HG03378 (cell line): ENCODE results near the gene STPG2.

Source experiments
- ATAC-seq: cut with Tn5 transposase; IDR thresholded peaks from one replicate; pipeline ENCODE4 v1.9.1; 2021; ENCODE audit warnings: mild to moderate bottlenecking, moderate library complexity; ENCODE audit not compliant: unreplicated experiment

Gene STPG2

DNA sequence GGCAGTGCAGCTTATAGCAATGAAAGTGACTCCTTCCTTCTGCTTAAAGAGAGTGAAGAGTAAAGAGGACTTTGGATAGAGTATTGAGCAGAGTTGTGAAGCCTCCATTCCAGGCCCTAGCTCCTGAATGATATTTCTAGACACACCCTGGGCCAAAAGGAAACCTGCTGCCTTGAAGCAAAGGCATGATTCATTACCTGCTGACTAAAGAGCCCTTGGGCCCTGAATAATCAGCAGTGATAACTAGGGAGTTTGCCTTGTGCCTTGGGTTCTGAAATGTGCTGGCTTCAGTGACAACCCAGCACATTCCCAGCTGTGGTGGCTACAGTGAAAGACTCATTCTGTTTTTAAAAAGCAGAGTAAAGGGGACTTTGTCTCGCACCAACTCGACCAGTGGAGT is 49.2 kb downstream of the STPG2 start:
- no peak for ATAC-seq

DNA sequence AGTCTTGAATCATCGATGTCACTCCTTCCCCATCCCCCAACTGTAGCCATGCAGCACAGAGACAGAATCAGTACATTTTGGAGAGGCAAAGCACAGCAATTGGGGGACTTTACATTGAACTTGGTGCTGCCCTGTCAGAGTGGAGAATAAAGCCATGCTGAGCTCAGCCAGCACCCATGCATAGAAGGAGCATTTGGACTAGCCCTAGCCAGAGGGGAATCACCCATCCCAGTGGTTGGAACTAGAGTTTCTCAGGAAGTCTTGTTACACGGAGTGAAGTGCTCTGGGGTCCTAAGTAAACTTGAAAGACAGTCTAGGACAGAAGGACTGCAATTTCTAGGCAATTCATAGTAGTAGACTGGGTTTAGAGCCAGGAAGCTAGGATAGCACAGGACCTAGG is 49.6 kb downstream of the STPG2 start:
- no peak for ATAC-seq

DNA sequence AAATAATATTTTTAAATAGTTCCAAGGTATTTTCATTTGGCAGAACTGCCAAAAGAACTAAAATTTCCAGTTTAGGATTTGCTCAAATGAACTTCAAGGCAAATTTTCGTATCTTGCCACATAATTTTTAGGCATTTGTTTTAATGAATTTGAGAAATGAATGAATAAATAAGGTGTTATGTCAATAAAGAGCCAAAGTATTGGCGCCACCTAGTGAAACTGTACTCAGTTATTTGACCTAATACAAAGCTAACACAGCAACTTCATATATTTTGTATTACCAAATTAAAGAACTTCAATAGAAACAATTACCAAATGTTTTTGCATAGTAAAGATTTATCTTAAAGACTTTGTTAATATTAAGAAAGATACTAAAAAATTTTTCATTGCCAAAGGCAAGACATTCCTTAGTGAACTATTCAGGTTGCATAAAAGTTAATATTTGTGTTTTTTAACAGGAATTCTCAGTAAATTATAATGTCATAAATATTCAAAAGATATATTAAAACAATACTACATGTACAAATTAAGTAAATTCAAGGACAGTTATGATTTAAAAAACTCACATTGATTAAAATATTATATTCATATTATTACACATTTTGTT is 50.3 kb downstream of the STPG2 start:
- no peak for ATAC-seq

DNA sequence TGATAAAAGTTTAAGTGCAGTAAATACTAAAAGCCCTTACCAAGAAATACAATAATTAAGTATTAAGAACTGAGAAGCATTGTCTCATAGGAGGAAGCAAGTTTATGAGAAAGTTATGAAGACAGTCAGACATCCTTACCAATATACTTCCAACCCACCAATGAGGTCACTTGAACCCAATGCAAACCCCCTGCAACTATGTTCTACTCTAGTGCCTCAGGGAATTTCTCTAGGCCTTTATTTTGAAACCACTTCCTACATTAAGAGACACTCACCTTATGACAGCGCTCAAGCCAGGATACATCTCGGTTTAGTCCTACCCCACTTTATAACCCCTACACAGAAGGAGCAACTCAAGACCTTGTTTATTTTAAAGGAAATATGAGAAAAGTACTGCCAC is 61.3 kb downstream of the STPG2 start:
- ATAC-seq: no peak

DNA sequence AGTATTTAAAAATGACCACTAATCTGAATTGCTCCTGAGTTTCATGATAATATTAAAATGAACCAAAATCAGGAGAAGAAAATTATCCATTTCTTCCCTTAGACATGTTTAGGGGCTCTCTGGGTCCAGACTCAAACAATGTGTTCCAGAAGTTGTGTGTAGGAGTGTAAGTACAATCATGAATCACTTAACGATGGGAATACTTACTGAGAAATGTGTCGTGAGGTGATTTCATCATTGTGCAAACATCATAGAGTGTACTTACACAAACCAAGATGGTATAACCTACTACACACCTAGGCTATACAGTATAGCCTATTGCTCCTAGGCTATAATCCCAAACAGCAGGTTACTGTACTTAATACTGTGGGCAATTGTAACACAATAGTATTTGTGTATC is 74.8 kb downstream of the STPG2 start:
- ATAC-seq: no peak

DNA sequence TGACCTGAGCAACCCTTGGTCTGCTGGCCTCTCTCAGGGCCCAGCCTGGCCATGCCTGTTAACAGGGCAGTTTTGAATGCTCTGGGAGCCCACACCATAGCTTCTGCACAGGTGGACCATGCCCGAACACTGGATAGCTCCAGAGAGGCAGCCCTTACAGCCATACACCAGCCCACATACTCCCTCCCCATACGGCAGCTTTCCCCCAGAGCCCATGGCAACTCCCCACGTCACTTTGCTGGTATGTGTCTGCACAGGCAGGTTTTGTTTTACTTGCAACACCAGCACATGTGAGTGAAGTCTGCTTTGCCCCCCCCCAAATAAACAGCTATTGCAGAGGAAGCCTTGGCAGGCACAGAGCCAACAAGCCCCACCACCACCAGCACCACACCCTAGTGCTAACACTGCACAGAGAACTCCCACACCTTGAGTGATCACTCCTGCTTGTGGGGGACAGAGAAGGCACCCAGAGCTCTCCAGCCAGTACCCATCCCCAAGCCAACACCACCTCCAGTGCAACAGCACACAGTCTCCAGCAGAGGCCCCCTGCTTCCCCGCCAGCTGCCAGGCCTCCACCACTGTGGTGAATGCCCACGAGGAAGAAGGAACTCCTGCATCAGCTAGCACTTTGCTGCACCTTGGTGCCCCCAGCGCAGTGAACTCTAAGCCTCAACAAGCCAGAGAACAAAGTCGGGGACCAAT is 87.3 kb downstream of the STPG2 start:
- no peak for ATAC-seq

DNA sequence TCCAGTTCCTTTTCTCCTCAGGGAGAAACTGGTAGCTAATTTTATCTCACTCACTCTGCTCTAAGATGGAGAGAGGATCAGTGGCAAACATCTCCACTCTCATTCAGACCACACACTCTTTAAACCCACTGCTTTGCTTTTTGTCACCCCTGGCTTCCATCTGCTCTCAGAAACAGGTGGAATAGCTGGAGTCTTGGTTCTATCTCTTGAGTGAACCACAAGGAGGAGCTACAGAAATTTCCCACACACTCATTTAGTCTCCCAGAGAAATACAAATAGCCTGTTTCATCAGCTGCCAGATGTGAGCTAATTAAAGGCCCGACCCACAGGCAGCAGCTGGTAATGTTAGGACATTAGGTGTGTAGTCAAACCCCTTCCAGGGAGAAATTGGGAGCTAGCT is 96.6 kb downstream of the STPG2 start:
- ATAC-seq: no peak

DNA sequence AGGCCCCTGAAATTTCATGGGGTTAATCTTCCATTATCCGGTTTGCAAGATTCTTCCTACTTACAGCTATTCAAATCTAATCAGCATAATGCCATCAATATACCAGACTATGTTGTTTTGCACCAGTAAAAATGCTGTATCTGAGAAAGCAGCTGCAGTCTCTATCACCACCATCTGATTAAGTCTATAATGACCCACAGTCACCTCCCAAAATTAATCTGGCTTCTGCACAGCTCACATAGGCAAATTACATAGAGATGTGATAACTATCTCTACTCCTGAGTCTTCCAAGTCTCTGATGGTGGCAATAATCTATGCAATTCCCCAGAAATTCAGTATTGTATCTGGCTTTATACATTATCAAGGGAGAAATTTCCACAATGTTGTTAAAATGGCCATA is 113.2 kb downstream of the STPG2 start:
- ATAC-seq: no peak

DNA sequence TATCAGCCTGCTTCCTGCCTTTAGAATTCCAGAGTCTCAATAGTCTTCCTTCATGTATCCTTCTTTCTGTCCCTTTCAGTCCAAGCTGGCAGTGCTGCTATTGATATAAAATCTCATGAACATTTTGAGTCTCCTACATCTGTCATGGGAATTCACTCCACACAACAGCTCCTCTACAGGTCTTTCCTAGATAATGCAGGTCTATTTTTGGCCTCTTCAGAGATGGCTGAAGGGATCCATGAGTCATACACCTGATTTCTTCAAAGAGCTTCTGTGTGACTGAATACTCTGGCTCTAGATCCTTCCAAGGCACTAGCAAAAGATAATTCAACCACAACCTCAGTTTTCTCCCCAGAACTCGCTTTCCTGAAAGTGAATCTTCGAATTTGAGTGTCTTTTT is 115.4 kb downstream of the STPG2 start:
- no peak for ATAC-seq

DNA sequence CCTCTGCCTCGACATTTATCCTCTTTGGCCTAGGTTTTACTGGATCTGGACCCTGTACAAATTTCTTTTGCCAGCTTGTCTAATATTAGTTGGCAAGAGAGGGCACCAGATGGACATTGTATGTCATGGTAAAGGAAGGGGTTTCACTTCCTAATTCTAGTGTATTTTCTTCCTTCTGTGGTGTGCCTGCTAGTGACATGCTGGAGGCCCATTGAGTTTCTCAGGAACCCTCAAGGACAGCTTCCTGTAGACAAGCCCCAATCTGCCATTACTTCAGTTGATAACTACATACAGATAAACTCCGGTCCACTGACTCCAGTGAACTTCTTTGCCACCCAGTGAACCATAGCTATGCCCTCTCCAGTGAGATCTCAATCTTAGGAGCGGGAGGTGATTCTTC is 116.9 kb downstream of the STPG2 start:
- ATAC-seq: no peak

DNA sequence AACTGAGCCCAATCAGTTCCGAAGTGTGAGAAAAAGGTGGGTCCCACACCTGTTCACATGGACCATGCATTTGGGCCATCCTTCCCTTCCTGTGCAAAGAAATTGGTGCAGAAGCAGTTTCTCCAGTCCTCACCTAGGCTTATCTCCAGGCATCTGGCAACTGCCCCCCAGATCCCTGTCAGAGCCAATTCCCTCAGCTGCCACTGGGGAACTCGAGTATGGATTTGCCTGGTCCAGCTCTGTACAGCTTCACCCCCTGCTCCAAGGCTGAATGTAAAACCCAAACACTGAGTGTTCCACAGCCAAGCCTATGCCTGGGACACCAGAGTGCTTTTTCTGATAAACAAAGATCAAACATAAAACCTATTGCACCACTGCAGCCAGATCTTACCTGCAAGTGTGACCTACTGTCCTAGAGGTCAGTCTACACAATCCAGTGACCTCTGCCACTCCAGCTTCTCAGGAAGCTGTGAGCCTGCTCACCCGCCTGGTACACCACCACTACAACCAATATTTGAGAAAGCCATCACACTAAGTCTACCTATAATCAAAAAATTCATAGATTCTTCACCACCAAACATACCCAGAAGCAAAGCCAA is 136.4 kb downstream of the STPG2 start:
- no peak for ATAC-seq

DNA sequence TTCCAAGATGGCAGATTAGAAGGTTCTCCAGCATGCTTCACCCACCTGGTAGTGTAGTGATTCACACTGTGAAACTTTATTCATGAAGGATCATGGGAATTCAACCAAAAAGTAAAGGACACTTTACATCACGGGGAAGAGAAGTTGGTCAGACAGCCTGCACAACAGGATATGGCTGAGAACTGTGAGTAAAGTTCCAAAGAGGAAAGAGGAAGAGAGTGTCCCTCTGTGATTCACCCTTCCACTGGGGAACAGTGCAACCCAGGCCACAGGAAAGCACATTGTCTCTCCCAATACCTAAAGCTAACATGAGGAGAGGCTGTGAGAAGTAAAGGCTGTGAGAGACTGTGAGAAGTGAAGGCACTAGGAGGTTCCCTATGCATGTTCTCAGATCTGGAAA is 137.2 kb downstream of the STPG2 start:
- no peak for ATAC-seq

DNA sequence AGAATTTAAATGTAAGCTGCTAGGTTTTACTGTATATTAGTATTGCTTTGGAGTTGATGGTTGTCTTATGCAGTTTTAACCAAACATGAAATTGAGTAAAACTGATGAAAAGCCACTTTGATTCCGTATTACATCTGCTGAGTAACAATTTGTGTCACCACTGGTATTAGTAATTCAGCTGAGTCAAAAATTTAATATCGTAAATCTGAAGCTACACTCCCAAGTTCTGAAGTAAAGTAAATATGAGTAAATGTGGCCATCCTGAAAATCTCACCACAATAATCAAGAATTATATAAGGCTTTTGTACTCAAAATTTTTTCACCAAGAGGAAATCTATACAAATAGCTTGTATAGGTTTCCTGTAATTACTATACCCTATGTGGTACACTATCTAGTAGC is 142.3 kb downstream of the STPG2 start:
- ATAC-seq: no peak

DNA sequence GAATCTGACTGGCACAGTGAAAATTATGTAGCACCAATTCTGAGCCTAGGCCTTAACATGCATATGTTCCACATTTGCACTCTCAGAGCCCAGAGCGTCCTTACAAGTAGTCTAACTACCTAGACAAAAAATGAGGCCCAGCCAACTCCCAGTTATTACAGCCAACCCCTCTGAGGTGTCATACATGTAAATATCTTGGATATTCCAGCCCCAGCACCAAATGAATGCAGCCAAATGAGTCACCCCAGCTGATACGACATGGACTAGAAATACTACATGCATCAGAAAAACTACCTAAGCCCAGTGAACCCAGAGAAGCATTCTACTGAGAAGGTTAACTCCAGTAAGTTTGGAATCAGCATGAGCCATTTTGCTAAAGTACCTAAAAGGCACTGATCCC is 145.1 kb downstream of the STPG2 start:
- ATAC-seq: no peak

DNA sequence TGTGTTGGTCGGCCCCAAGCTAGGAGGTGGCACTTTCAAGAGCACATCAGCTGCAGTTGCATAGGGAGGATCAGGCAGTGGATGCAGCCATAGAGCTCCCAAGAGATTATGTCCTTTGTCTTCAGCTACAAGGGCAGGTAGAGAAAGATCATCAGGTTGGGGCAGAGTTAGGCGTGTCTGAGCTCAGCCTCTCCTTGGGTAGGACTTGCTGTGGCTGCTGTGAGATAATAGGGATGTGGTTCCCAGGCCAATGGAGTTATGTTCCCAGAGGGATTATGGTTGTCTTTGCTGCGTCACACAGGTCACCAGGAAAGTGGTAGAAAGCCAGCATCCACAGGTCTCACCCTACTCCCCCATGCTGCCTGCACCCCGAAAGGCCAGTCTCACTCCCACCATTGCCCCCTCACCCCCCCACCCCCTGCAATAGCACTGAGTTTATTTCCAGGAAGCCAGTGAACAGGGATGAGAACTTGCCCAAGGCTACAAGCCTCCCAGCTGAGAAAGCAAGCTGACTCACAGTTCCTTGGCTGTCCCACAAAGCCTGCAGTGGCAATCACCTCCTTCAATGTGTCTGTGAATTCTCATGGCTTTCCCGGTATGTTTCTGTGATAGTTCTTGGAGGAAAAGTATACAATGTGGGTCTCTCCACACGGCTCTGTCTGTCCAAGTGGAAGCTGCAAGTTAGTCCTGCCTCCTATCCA is 148.4 kb downstream of the STPG2 start:
- no peak for ATAC-seq

DNA sequence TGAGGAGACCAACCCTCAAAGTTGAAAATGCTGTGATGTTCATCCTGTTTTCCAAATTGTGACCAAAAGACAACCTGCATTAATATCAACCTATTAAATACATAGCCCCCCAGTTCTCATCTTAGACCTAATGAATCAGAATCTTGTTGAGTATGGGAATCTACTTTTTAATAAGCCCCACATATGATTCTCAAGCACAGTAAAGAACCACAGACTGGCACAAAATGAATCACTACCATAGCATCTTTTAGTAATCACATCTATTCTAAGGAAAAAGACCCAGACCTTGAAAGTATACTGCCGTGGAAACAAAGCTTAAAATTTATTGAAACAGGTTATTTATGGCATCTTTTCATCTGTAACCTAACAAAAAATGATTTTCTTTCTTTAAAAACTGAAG is 152.9 kb downstream of the STPG2 start:
- no peak for ATAC-seq

DNA sequence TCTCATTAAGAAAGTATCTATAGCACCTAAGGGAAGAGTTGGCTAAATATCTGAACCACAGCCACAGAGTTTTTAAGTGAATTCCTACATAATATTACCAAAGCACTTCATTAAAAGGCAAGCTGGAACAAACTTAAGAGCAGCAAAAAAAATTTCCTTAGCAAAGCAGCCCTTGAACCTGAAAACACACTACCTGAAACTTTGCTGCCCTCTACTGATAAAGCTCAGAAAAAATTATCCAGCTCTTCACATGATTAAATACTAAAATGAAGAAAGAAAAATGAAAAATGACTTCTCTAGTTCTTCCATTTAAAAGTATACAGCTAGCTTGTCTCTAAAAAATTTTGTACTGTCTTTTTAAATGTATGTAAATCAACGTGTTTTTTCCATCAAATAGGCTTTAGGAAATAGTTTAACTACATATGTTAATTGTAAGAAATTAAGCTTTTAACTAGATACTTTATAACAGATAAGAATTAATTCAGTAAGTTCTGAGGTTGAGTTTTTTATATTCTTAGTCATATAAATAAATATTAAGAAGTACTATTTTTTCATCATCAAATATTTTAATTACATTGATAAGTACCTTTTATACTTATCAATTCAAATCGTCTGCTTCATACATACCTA is 156.1 kb downstream of the STPG2 start:
- ATAC-seq: no peak

DNA sequence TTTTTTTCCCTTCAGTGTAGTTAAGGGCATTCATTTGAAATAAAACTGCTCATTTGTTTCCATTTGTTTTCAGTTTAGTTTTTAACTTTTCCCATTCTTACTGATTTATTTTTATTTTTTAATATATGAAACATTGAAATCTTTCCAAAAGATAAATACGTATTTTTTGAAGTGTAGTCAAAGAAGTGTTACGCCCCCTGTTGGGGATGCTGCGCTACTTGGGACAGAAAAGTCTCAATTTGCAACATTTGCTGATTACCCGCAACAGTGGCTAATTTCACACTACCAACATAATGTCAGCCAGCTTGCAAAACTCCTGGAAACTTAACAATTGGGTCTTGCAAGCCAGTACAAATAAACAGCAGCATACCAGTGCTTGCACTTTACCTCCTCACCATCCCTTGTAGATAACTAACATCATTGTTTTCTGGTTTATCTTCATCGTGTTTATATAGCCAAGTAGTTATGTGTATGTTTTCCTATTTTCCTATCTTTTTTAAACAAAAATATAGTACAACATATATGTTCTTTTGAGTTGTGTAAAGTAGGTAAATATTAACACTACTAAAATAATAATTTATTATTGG is 158.6 kb downstream of the STPG2 start:
- no peak for ATAC-seq

DNA sequence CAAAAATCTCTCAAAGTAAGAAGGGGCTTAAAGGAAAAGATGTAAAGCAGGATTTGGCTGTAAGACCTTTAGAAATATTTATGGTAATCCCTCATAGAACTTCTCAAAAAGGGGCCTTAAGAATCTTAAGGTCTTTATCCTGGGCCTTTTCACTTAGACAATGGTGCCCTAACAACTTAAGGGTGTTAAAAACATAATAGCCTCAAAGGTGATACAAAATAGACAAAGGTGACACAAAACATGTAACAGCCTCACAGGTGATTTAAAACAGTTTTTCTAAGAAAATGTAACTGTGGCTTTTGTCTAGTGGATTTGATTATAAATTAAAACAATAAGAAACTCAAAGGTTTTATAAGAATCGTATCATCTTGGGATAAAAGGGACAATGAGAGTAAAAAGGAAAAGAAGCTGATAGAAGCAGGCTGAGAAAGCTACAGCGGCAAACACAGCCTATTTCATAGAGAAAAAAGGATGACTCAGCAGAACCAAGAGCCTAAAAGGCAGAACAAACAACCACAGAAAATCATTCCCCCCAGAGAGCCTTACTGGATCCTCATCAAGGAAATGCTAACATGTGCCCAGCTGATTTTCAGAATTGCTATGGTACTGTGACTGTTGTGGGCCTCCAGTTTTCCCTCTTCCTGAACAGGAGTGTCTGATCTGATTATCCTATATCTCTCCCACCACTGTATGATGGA is 164.3 kb downstream of the STPG2 start:
- ATAC-seq: no peak

DNA sequence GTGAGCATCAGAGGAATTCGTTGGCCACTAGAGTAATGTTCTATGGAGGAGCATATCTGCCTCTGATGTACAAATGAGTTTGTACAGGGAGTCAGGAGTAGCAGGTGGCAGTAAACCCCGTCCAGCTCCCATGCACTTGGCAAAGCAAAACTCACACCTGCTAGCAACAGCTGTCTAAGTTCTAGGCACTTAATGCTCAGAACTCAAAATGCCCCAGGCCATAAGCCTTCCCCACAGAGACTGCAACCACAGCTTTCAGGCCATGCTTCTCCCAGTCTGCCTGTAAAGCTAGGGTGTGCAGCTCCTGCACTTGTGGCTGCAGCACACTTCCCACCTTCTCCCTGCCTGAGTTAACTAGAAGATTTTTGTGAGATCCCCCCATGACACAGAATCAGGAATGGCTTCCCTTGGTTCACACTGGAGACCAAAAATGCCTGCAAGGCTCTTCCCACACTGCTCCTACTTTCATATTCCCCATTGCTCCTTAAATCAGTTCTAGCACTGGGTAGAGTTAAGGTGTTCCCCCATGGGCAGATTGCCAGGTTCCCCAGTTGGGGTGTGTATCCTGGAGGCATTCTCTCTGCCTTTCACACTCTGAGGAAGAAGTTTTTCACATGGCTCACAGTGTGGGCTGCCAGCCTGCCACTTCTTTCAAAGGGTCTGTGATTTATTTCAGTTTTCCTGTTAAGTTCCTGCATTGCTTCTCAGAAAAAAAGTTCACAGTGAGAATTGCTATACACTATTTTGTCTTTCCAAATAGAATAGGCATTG is 189.9 kb downstream of the STPG2 start:
- ATAC-seq: no peak
